Measurements from ENCODE around the gene DNAH14. TPM values are rescaled to one million over a fixed set of nuclear protein-coding genes. Genes with fewer than 3 reads are reported as not detected.

DNAH14 gene
- total RNA-seq, 4 donors from 2014 or later = 1.5 to 14.1 (median 3.3) TPM

GRCh38 chr1:225426395-225427234, 497.1 kb downstream of the DNAH14 start:
- no peak for TF ChIP-seq CTCF (IDR thresholded peaks at IDR 0.05; ENCODE audit: low read depth)

GRCh38 chr1:225427235-225428067, 498.0 kb downstream of the DNAH14 start, which contains the start of gene LBR:
Gene LBR, minus strand, starts transcription at chr1:225428038. Its CDS starts 3,963 bp downstream, at chr1:225424075.
- TF ChIP-seq CTCF (IDR thresholded peaks at IDR 0.05; ENCODE audit: low read depth) = no peak

GRCh38 chr1:225428068-225428880, 498.8 kb downstream of the DNAH14 start:
- TF ChIP-seq CTCF (IDR thresholded peaks at IDR 0.05; ENCODE audit: low read depth) = no peak

- no peak for TF ChIP-seq CTCF (IDR thresholded peaks at IDR 0.05; ENCODE audit: low read depth)
Measured at GRCh38 chr1:225428881-225429455, 499.5 kb downstream of the DNAH14 start.

- no peak for TF ChIP-seq CTCF (IDR thresholded peaks at IDR 0.05; ENCODE audit: low read depth)
Measured at GRCh38 chr1:225430301-225430700, 500.8 kb downstream of the DNAH14 start.

GRCh38 chr1:225431081-225431863, 501.8 kb downstream of the DNAH14 start:
- TF ChIP-seq CTCF (IDR thresholded peaks at IDR 0.05; ENCODE audit: low read depth) = no peak
